GM12878 (cell line): ENCODE measurements around the gene PCDHGA4. TPM values are rescaled to one million over a fixed set of nuclear protein-coding genes. Genes with fewer than 3 reads are reported as not detected.

Experiments
- ATAC-seq: fragments of 200-7000 bp; cut with Tn5 transposase; 3 replicates; pipeline ENCODE4 v1.9.1; 2020; ENCODE audit warnings: mild to moderate bottlenecking, moderate library complexity
- BruUV-seq: library from RNA; stranded (reverse); fragments of 400-500 nt; replicated peaks from 2 replicates; lab custom pipeline; 2021; lab: Mats Ljungman, UMichigan
- CTCF ChIA-PET: fragments of 300-600 bp; sonication (Branson Sonifier 250); formaldehyde crosslinking; extraction: SDS; loops from one replicate; lab custom pipeline; 2021; ENCODE audit warnings: inconsistent platforms; lab: Yijun Ruan, JAX
- POLR2A ChIA-PET: fragments of 350-600 bp; formaldehyde crosslinking; extraction: SDS; loops from one replicate; lab custom pipeline; 2021; ENCODE audit warnings: inconsistent platforms; lab: Charles Lee
- RAD21 ChIA-PET: fragments of 300-600 bp; sonication (Branson Sonifier 250); formaldehyde crosslinking; loops from one replicate; lab custom pipeline; 2023; ENCODE audit warnings: antibody characterized with exemption; ENCODE audit not compliant: unreplicated experiment; lab: Charles Lee
- SMC1A ChIA-PET: fragments of 300-600 bp; sonication (Branson Sonifier 250); formaldehyde crosslinking; loops from one replicate; lab custom pipeline; 2023; ENCODE audit not compliant: unreplicated experiment, uncharacterized antibody; lab: Charles Lee
- DNase-seq: peaks from one replicate; pipeline ENCODE4 v3.0.0-alpha.2; 2011; ENCODE audit warnings: low read depth, low spot score
- FAIRE-seq: peaks from 3 replicates; lab custom pipeline; 2011; peaks lifted over from hg19 to GRCh38; lab: Jason Lieb, UNC
- H2AFZ ChIP-seq: 2 replicates; pipeline ENCODE4 v1.6.0; 2011; ENCODE audit warnings: low read depth, low read length, control low read depth; ENCODE audit not compliant: control insufficient read depth
- H3K27ac ChIP-seq: 2 replicates; pipeline ENCODE4 v1.5.1; 2011; ENCODE audit warnings: control low read depth; ENCODE audit not compliant: control insufficient read depth, insufficient read depth
- H3K27me3 ChIP-seq, 2 experiments: replicated peaks in 1 of 2; 2 replicates each; pipeline versions ENCODE4 v1.6.0 to v1.6.1; 2011; ENCODE audit warnings: low read length in 1 of 2; ENCODE audit not compliant: control insufficient read depth in 2 of 2, insufficient read depth in 2 of 2
- H3K36me3 ChIP-seq, 2 experiments: 2 replicates each; pipeline ENCODE4 v1.5.1; 2011; ENCODE audit warnings: low read length in 1 of 2; ENCODE audit not compliant: control insufficient read depth in 2 of 2, insufficient read depth in 2 of 2
- H3K4me1 ChIP-seq: 2 replicates; pipeline ENCODE4 v1.6.1; 2011; ENCODE audit warnings: mild to moderate bottlenecking, low read length, moderate library complexity, mixed read lengths; ENCODE audit not compliant: control insufficient read depth, insufficient read depth
- H3K4me2 ChIP-seq: 2 replicates; pipeline ENCODE4 v1.6.0; 2011; ENCODE audit warnings: control low read depth; ENCODE audit not compliant: control insufficient read depth, insufficient read depth
- H3K4me3 ChIP-seq: fragments of 200-600 bp; sonication (generic); 2 replicates; pipeline ENCODE4 v1.5.1; 2016
- H3K79me2 ChIP-seq: 2 replicates; pipeline ENCODE4 v1.6.0; 2011; ENCODE audit warnings: low read length; ENCODE audit not compliant: control insufficient read depth, insufficient read depth
- H3K9ac ChIP-seq: 2 replicates; pipeline ENCODE4 v1.8.0; 2011; ENCODE audit warnings: low read length, control low read depth, mixed read lengths; ENCODE audit not compliant: control insufficient read depth, insufficient read depth
- H3K9me3 ChIP-seq: replicated peaks from 3 replicates; pipeline ENCODE4 v1.5.1; 2011; ENCODE audit warnings: mild to moderate bottlenecking, low read length; ENCODE audit not compliant: control insufficient read depth, insufficient read depth
- H4K20me1 ChIP-seq: 2 replicates; pipeline ENCODE4 v1.6.0; 2011; ENCODE audit not compliant: control insufficient read depth, insufficient read depth
- CBX5 ChIP-seq: sonication (generic); IDR thresholded peaks from 2 replicates; pipeline ENCODE4 v1.6.1; 2016; ENCODE audit warnings: low read depth, moderate library complexity, mild to moderate bottlenecking, inconsistent platforms
- CREB1 ChIP-seq: IDR thresholded peaks from 2 replicates; pipeline ENCODE4 v1.6.1; 2012; ENCODE audit warnings: low read depth, mild to moderate bottlenecking, inconsistent platforms
- EED ChIP-seq: sonication (generic); IDR thresholded peaks from 2 replicates; pipeline ENCODE4 v1.6.1; 2016; ENCODE audit warnings: antibody characterized with exemption, low read depth
- ETV6 ChIP-seq, 2 experiments: fragments of 450-650 bp in 1 of 2; IDR thresholded peaks in 1 of 2; conservative IDR thresholded peaks in 1 of 2; 2 replicates each; pipeline ENCODE4 v1.6.1; 2014; ENCODE audit warnings: antibody characterized with exemption in 1 of 2, borderline replicate concordance in 1 of 2, low read depth in 1 of 2, mild to moderate bottlenecking in 1 of 2, moderate library complexity in 1 of 2
- IKZF1 ChIP-seq: fragments of 450-650 bp; conservative IDR thresholded peaks from 2 replicates; pipeline ENCODE4 v1.6.1; 2017; ENCODE audit warnings: antibody characterized with exemption, mild to moderate bottlenecking
- IRF4 ChIP-seq: IDR thresholded peaks from 2 replicates; pipeline ENCODE4 v1.6.1; 2011; ENCODE audit warnings: low read depth, low read length
- NFYB ChIP-seq: IDR thresholded peaks from 2 replicates; pipeline ENCODE4 v1.6.1; 2011; ENCODE audit warnings: low read depth, mild to moderate bottlenecking, low read length, improper control_type of control experiment, moderate library complexity; ENCODE audit not compliant: insufficient read depth
- POLR2A ChIP-seq: IDR thresholded peaks from 2 replicates; pipeline ENCODE4 v1.6.1; 2011; ENCODE audit warnings: low read depth, mild to moderate bottlenecking, low read length
- RAD21 ChIP-seq: IDR thresholded peaks from 2 replicates; pipeline ENCODE4 v1.6.1; 2011; ENCODE audit warnings: mild to moderate bottlenecking, low read depth, low read length, moderate library complexity; ENCODE audit not compliant: insufficient read depth
- RFX5 ChIP-seq: IDR thresholded peaks from 2 replicates; pipeline ENCODE4 v1.6.1; 2011; ENCODE audit warnings: low read depth, low read length, improper control_type of control experiment
- RUNX3 ChIP-seq: IDR thresholded peaks from 2 replicates; pipeline ENCODE4 v1.6.1; 2012; ENCODE audit warnings: low read length, inconsistent platforms
- SMC3 ChIP-seq: IDR thresholded peaks from 2 replicates; pipeline ENCODE4 v1.6.1; 2011; ENCODE audit warnings: low read length, improper control_type of control experiment, borderline replicate concordance
- TAF1 ChIP-seq: IDR thresholded peaks from 2 replicates; pipeline ENCODE4 v1.6.1; 2011; ENCODE audit warnings: mild to moderate bottlenecking, low read depth, low read length, borderline replicate concordance
- TCF7 ChIP-seq: IDR thresholded peaks from 2 replicates; pipeline ENCODE4 v1.6.1; 2014; ENCODE audit warnings: antibody characterized with exemption, borderline replicate concordance
- YY1 ChIP-seq: IDR thresholded peaks from 2 replicates; pipeline ENCODE4 v1.6.1; 2011; ENCODE audit warnings: low read depth, mild to moderate bottlenecking, low read length
- ZNF622 ChIP-seq: fragments of 450-650 bp; IDR thresholded peaks from 2 replicates; pipeline ENCODE4 v1.6.1; 2017; ENCODE audit warnings: mild to moderate bottlenecking, inconsistent platforms
- WGBS: methylation state at CpG from one replicate; pipeline ENCODE4 v1.1.6; 2016; ENCODE audit warnings: low lambda C conversion rate; ENCODE audit not compliant: insufficient replicate concordance, insufficient coverage; ENCODE audit errors: missing lambda C conversion rate; 5-methylcytosine and 5-hydroxymethylcytosine counted together
- in situ Hi-C: fragments of 300-500 bp; cut with MboI; formaldehyde crosslinking; loops from 9 replicates; pipeline ENCODE4 v1.14.3; 2018; ENCODE audit warnings: mixed read lengths
- intact Hi-C: fragments of 100-400 bp; cut with micrococcal nuclease; formaldehyde crosslinking; loops from one replicate; pipeline ENCODE4 v1.14.2; 2022; ENCODE audit not compliant: unreplicated experiment
- polyA plus RNA-seq, 11 experiments: library from polyadenylated mRNA; depleted of rRNA in 4 of 11; unstranded in 6 of 11; stranded (reverse) in 5 of 11; fragments of >200 nt; fragmentation: Nextera tagmentation in 4 of 11; fragmentation: Illumina TruSeq in 1 of 11; extraction: Ambion mirVana in 4 of 11; extraction: Trizol in 1 of 11; gene quantifications; 1 replicate in 1 of 11; 2 replicates in 10 of 11; pipeline versions ENCODE4 v1.2.1 to v1.2.3, GENCODE V29; 2011 to 2016; ENCODE audit warnings: inconsistent platforms in 2 of 11, missing spikeins in 2 of 11, low read depth in 1 of 11
- total RNA-seq, 4 experiments: library from RNA; depleted of rRNA in 3 of 4; stranded (reverse); fragments of >200 nt in 3 of 4; fragmentation: Illumina TruSeq in 1 of 4; extraction: Trizol in 1 of 4; gene quantifications; 2 replicates each; pipeline versions ENCODE4 v1.2.1 to v1.2.3, GENCODE V29; 2013 to 2021
- TF ChIP-seq, protein P1 (sequence below): IDR thresholded peaks from 2 replicates; pipeline ENCODE4 v1.6.1; 2011; ENCODE audit warnings: borderline replicate concordance, low read depth, mild to moderate bottlenecking, moderate library complexity, low read length; ENCODE audit not compliant: insufficient read depth, poor library complexity, severe bottlenecking
- TF ChIP-seq, protein P2 (sequence below): fragments of 450-650 bp; IDR thresholded peaks from 2 replicates; pipeline ENCODE4 v1.6.1; 2017; ENCODE audit warnings: low read depth, mild to moderate bottlenecking, moderate library complexity

PCDHGA4 gene
- total and polyA plus RNA-seq, 10 of the 15 experiments (the other 5 are each of a cell fraction or from before 2014, with no cell fraction given), result 0.09 to 0.17 (median 0.13) TPM; not detected in 3

DNA sequence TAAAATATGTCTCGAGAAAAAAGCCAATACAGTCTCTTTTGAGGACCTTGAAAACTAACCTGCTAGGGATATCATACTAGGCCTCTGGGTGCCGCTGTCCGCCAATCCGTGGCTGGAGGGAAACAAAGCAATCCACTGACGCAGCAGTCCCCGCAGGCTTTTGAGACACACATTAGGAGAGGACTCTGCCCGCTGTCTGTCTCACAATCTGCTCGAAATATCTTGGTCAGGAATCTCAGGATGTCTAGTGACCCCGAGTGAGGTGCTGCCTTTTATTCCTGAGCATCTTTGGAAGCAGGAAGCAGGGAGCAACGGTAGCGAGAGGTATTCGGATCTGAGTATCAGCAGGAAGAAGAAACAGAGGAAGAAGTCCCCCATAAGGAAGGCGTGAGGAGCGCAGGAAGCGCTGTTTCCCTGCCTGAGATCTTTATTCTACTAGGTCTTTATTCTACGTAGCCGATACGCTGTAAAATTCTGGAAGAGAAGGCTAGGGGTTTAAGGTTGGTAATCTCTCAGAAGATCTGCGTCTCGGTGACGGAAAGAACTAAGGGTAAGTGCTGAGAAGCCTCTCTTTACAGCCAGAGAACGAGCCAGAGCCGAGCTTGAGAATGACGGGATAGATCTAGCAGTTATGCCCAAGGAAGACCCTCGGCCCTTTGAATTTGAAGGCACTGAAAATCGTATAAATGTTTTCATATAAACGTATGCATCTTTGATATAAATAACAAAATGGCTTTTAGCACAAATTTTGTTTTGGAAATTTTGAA lies 28.6 kb upstream of the PCDHGA4 start:
- Histone ChIP-seq H3K79me2 (no peaks in the 10 kb centered on the region), H4K20me1 (no peaks in the 10 kb centered on the region), H3K27ac (no peak overlapping the region), H3K27me3 (no peaks in the 10 kb centered on the region; a peak in 1 of 4 replicates), H3K9ac (peak overlapping the region; percentile 51), H3K9me3 (peaks cover 4% of the 10 kb centered on the region; the same call in 2 of the 3 replicates), H3K36me3 (no peaks in the 10 kb centered on the region), H2AFZ (peak overlapping the region; percentile 98), H3K4me2 (peak overlapping the region; percentile 83), H3K4me3 (peak overlapping the region; percentile 70), H3K4me1 (no peaks in the 10 kb centered on the region)
- CTCF ChIA-PET, result interaction anchor here (0.6 to 1.4 kb wide), 6 partner anchors 22 to 266 kb away, joined by 3 to 5 read pairs (median 4); partner anchors contain the start of gene PCDHGB2
- ATAC-seq (peak; percentile 94), FAIRE-seq (no peak), DNase-seq (no peak)
- RAD21 ChIA-PET, result no interaction called here
- in situ Hi-C loops (loop anchor here (10.0 kb wide), 1 partner anchor 239 kb away; no protein-coding TSS in a partner anchor), intact Hi-C loops (no loop called here)
- SMC1A ChIA-PET, result interaction anchor here (1.0 kb wide), 1 partner anchor 9 kb away, joined by 6 read pairs; no protein-coding TSS in a partner anchor
- no TSS peak for BruUV-seq
- 36% methylated on average over 27 of the region's 27 CpGs for WGBS
- POLR2A ChIA-PET, result interaction anchor here (0.6 kb wide), 1 partner anchor 282 kb away, joined by 9 read pairs; no protein-coding TSS in a partner anchor
- TF ChIP-seq POLR2A (peak; percentile 66), RUNX3 (peak; percentile 35; the same call in 1 of the 2 replicates), ZNF622 (no peak), TCF7 (no peak), SMC3 (peak; percentile 25; the same call in 1 of the 2 replicates), RFX5 (no peak), ETV6 (conservative IDR thresholded peaks at IDR 0.05 in 1 of 2, IDR thresholded peaks at IDR 0.05 in 1 of 2; ENCODE audit: borderline replicate concordance in 1 of 2, low read depth in 1 of 2) (peak in 1 of 2 experiments; percentile 67; a peak in 2 of 4 replicates), YY1 (0 out of 2 replicates have a peak, but pooled peaks have one; percentile 17), NFYB (no peak), EED (peak; percentile 48; the same call in 1 of the 2 replicates), IRF4 (peak; percentile 38; the same call in 1 of the 2 replicates), TAF1 (0 out of 2 replicates have a peak, but pooled peaks have one; percentile 12), RAD21 (peak; percentile 78), CREB1 (peak; percentile 57), IKZF1 (0 out of 2 replicates have a peak, but pooled peaks have one; percentile 18), CBX5 (peak; percentile 79; the same call in 1 of the 2 replicates)
- TF ChIP-seq, protein P1, sequence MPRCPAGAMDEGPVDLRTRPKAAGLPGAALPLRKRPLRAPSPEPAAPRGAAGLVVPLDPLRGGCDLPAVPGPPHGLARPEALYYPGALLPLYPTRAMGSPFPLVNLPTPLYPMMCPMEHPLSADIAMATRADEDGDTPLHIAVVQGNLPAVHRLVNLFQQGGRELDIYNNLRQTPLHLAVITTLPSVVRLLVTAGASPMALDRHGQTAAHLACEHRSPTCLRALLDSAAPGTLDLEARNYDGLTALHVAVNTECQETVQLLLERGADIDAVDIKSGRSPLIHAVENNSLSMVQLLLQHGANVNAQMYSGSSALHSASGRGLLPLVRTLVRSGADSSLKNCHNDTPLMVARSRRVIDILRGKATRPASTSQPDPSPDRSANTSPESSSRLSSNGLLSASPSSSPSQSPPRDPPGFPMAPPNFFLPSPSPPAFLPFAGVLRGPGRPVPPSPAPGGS, result no peak
- TF ChIP-seq, protein P2, sequence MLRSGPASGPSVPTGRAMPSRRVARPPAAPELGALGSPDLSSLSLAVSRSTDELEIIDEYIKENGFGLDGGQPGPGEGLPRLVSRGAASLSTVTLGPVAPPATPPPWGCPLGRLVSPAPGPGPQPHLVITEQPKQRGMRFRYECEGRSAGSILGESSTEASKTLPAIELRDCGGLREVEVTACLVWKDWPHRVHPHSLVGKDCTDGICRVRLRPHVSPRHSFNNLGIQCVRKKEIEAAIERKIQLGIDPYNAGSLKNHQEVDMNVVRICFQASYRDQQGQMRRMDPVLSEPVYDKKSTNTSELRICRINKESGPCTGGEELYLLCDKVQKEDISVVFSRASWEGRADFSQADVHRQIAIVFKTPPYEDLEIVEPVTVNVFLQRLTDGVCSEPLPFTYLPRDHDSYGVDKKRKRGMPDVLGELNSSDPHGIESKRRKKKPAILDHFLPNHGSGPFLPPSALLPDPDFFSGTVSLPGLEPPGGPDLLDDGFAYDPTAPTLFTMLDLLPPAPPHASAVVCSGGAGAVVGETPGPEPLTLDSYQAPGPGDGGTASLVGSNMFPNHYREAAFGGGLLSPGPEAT, result 0 out of 2 replicates have a peak, but pooled peaks have one; percentile 21
